Endodermal cell (in vitro differentiated cells): ENCODE results near the gene CBX2. TPM values are rescaled to one million over a fixed set of nuclear protein-coding genes. Genes with fewer than 3 reads are reported as not detected.

Source experiments
- DNase-seq: peaks from one replicate; pipeline ENCODE4 v3.0.0-alpha.2; 2017
- H3K27ac ChIP-seq: 2 replicates; pipeline ENCODE4 v1.5.1; 2013; ENCODE audit warnings: mild to moderate bottlenecking, low read depth, low read length, moderate library complexity
- H3K27me3 ChIP-seq: 2 replicates; pipeline ENCODE4 v1.6.1; 2013; ENCODE audit warnings: mild to moderate bottlenecking, low read length, moderate library complexity; ENCODE audit not compliant: insufficient read depth, control insufficient read depth, poor library complexity, severe bottlenecking
- H3K36me3 ChIP-seq: 2 replicates; pipeline ENCODE4 v1.7.0; 2013; ENCODE audit warnings: mild to moderate bottlenecking, low read length, moderate library complexity; ENCODE audit not compliant: control insufficient read depth, insufficient read depth
- H3K4me1 ChIP-seq: one replicate; pipeline ENCODE4 v1.7.0; 2013; ENCODE audit warnings: low read length; ENCODE audit not compliant: control insufficient read depth, insufficient read depth
- H3K4me3 ChIP-seq: 2 replicates; pipeline ENCODE4 v1.5.1; 2013; ENCODE audit warnings: mild to moderate bottlenecking, low read length, moderate library complexity
- H3K9ac ChIP-seq: 2 replicates; pipeline ENCODE4 v1.6.1; 2013; ENCODE audit warnings: mild to moderate bottlenecking, low read length, moderate library complexity; ENCODE audit not compliant: poor library complexity, severe bottlenecking; ENCODE audit errors: extremely low read depth
- H3K9me3 ChIP-seq: 2 replicates; pipeline ENCODE4 v1.6.1; 2013; ENCODE audit warnings: mild to moderate bottlenecking, low read length, moderate library complexity; ENCODE audit not compliant: control insufficient read depth
- H3K27ac Mint-ChIP-seq: 2 replicates; pipeline ENCODE4 v1.8.0; 2020; ENCODE audit warnings: mixed read lengths
- H3K27me3 Mint-ChIP-seq: 2 replicates; pipeline ENCODE4 v1.8.0; 2021; ENCODE audit warnings: mild to moderate bottlenecking, mixed read lengths; ENCODE audit not compliant: insufficient read depth
- H3K36me3 Mint-ChIP-seq: 2 replicates; pipeline ENCODE4 v1.8.0; 2020; ENCODE audit warnings: low read depth, mixed read lengths
- H3K4me1 Mint-ChIP-seq: 2 replicates; pipeline ENCODE4 v1.8.0; 2020; ENCODE audit warnings: mixed read lengths
- H3K4me3 Mint-ChIP-seq: 2 replicates; pipeline ENCODE4 v1.8.0; 2020; ENCODE audit warnings: mild to moderate bottlenecking, moderate library complexity, mixed read lengths
- H3K9me3 Mint-ChIP-seq: 2 replicates; pipeline ENCODE4 v1.8.0; 2020; ENCODE audit warnings: mild to moderate bottlenecking, mixed read lengths
- CTCF ChIP-seq: fragments of 200-600 bp; sonication (generic); conservative IDR thresholded peaks from 2 replicates; pipeline ENCODE4 v1.5.0; 2021; ENCODE audit warnings: antibody characterized with exemption, mild to moderate bottlenecking
- WGBS, 2 experiments: methylation state at CpG; one replicate each; pipeline versions ENCODE4 v1.1.5 to v1.1.7; 2013; ENCODE audit warnings: missing lambda C conversion rate in 2 of 2, mixed read lengths in 1 of 2; ENCODE audit not compliant: insufficient coverage in 1 of 2, insufficient read length in 1 of 2; 5-methylcytosine and 5-hydroxymethylcytosine counted together
- total RNA-seq, 2 donors: library from RNA; stranded (reverse); fragmentation: NEBNext Ultra II Directional in 1 of 2; extraction: Animal tissue kit (Norgen Biotek cat#: 25700) in 1 of 2; gene quantifications; 2 replicates in 1 of 2; 3 replicates in 1 of 2; pipeline ENCODE4 v1.2.1, GENCODE V29; 2021

CBX2 gene
- total RNA-seq, 2 donors from 2014 or later = 75.0 to 78.6 TPM

GRCh38 chr17:79729761-79730160 is 48.2 kb upstream of the CBX2 start:
- Mint-ChIP-seq H3K27me3 (no peaks in the 10 kb centered on the region), H3K4me1 (peaks cover 5% of the 10 kb centered on the region), H3K9me3 (no peaks in the 10 kb centered on the region), H3K27ac (no peak overlapping the region), H3K4me3 (no peak overlapping the region), H3K36me3 (no peaks in the 10 kb centered on the region)
- DNase-seq = no peak
- H3K9ac ChIP-seq = no peak overlapping the region
- WGBS, 2 experiments = 92 to 97% methylated on average over 7 to 12 of the region's 12 CpGs
- no peak overlapping the region for H3K4me3 ChIP-seq
- TF ChIP-seq CTCF = no peak
- H3K36me3 ChIP-seq = no peaks in the 10 kb centered on the region
- no peaks in the 10 kb centered on the region for H3K4me1 ChIP-seq
- no peaks in the 10 kb centered on the region for H3K9me3 ChIP-seq
- H3K27ac ChIP-seq = no peak overlapping the region
- no peaks in the 10 kb centered on the region for H3K27me3 ChIP-seq

GRCh38 chr17:79730437-79730768 is 47.5 kb upstream of the CBX2 start:
- no peak overlapping the region for H3K4me3 Mint-ChIP-seq
- H3K27ac ChIP-seq = no peak overlapping the region
- H3K27ac Mint-ChIP-seq = no peak overlapping the region
- no peak for TF ChIP-seq CTCF
- DNase-seq = peak; percentile 40
- H3K36me3 ChIP-seq = no peaks in the 10 kb centered on the region
- no peaks in the 10 kb centered on the region for H3K27me3 Mint-ChIP-seq
- H3K9me3 ChIP-seq = no peaks in the 10 kb centered on the region
- H3K4me3 ChIP-seq = no peak overlapping the region
- H3K4me1 Mint-ChIP-seq = peaks cover 5% of the 10 kb centered on the region
- H3K9me3 Mint-ChIP-seq = no peaks in the 10 kb centered on the region
- no peaks in the 10 kb centered on the region for H3K27me3 ChIP-seq
- H3K4me1 ChIP-seq = no peaks in the 10 kb centered on the region
- 79 to 93% methylated on average over 3 to 5 of the region's 5 CpGs for WGBS, 2 experiments
- no peaks in the 10 kb centered on the region for H3K36me3 Mint-ChIP-seq
- no peak overlapping the region for H3K9ac ChIP-seq

GRCh38 chr17:79730769-79731483 is 47.0 kb upstream of the CBX2 start, which contains the start of gene ENPP7:
Gene ENPP7, plus strand, starts transcription at chr17:79730943. Its CDS starts 197 bp downstream, at chr17:79731140.
- no peak within 1 kb of the TSS for H3K9ac ChIP-seq
- TF ChIP-seq CTCF = no peak
- no peak within 1 kb of the TSS for H3K27ac Mint-ChIP-seq
- no peaks in the 10 kb centered on the region for H3K9me3 ChIP-seq
- H3K9me3 Mint-ChIP-seq = no peaks in the 10 kb centered on the region
- H3K36me3 Mint-ChIP-seq = no peaks in the 10 kb centered on the region
- H3K4me3 ChIP-seq = no peak within 1 kb of the TSS
- H3K4me3 Mint-ChIP-seq = no peak within 1 kb of the TSS
- DNase-seq = peak; percentile 46
- 88 to 92% methylated on average over 16 to 33 of the region's 33 CpGs for WGBS, 2 experiments
- H3K4me1 Mint-ChIP-seq = peaks cover 5% of the 10 kb centered on the region
- H3K27me3 ChIP-seq = no peaks in the 10 kb centered on the region
- H3K27ac ChIP-seq = no peak within 1 kb of the TSS
- H3K36me3 ChIP-seq = no peaks in the 10 kb centered on the region
- H3K27me3 Mint-ChIP-seq = no peaks in the 10 kb centered on the region
- H3K4me1 ChIP-seq = no peaks in the 10 kb centered on the region
